Measurements from ENCODE around the gene PPT1. TPM values are rescaled to one million over a fixed set of nuclear protein-coding genes. Genes with fewer than 3 reads are reported as not detected.
"Not testable (repeated sequence)": the region's sequence is repeated elsewhere in the genome, so short reads cannot be mapped to it uniquely, and the experiment has no call there.

PPT1 gene
- total RNA-seq, 1 donor from 2014 or later, result 92.4 TPM

DNA sequence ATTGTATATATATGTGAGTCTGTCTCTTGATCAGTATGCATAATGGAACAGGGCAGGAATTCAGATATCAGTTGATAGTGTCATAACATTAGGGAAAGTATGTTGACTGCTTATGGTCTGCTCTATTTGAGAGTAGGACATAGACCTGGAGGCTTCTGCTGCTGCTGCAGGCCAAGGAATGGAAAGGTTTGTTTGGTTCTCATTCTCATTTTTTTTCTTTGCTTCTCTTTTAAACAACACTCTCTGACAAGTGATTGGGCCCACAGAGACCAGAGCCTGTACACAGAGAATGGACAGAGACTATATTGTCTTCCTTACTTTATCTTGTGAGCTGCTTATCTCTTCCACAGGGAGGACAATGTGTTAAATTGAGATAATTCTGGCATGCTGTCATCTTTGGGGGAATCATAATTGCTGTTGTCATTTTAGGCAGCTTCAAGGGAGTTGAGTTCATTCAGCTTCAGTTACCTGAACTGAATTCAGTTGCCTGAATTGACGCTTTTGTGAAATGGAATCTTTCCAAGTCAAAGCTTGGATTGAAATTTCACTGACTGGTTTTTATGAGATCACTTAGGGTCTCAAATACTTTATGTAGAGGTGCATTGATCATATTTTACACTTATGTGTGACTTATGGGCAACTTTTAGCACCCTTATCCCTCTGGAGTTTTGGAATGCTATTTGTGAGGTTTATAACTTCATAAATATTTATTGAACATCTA lies 39.6 kb downstream of the PPT1 start:
- no peak for DNase-seq (ENCODE audit: low spot score)

DNA sequence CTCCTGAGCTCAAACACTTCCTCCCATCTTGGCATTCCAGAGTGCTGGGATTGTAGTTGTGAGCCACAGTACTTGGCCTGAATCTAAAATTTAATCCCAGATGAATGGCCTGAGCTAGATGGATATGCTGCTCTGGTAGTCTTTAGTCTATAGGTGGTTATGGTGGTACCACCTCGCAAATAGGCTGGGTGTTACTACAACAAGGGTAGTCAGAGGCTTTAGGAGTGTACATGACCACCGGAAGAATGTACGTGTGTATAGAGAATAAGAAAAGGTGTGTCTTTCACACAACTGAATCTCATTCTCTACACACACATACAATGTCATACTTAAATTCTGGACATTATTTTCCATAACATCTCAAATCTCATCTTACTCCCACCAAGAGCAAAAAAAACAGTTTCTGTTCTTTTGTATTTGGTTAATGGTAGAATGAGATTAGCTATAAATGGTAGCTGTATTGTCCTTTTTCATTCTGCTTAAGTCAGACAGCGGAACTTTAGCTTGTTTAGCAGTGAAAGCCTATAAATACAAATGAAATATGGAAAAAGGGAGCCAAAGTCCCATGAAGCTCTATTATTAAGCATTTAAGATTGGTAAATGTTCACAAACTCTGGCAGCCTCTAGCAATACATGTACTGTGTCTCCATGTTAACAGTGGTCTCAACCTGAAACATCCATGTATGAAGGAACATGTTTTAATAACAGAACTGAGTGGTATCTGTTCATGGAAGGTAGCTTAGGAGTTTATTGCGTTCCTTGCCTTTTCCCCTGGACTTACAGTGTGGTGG lies 40.3 kb downstream of the PPT1 start:
- no peak for DNase-seq (ENCODE audit: low spot score)

DNA sequence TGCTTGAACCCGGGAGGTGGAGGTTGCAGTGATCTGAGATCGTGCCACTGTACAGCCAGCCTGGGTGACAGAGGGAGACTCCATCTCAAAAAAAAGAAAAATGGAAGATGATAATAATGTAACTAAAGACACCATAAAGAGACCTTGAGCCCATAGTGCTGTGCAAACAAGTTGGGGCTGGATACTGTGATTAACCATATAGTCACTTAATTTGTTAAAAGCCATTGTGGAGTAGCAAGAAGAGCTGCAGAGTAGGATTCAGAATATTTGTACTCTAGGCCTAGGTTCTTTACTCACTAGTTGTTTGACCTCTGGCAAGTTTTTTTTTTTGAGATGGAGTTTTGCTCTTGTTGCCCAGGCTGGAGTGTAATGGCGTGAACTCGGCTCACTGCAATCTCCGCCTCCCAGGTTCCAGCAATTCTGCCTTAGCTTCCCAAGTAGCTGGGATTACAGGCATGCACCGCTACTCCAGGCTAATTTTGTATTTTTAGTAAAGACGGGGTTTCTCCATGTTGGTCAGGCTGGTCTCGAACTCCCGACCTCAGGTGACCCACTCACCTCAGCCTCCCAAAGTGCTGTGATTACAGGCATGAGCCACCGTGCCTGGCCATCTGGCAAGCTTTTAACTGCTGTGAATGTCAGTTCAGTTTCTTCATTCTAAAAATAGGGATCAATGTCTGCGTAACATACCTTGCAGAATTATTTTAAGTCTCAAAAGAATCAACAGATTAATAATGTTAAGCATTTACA lies 43.7 kb downstream of the PPT1 start:
- no peak for DNase-seq (ENCODE audit: low spot score)

DNA sequence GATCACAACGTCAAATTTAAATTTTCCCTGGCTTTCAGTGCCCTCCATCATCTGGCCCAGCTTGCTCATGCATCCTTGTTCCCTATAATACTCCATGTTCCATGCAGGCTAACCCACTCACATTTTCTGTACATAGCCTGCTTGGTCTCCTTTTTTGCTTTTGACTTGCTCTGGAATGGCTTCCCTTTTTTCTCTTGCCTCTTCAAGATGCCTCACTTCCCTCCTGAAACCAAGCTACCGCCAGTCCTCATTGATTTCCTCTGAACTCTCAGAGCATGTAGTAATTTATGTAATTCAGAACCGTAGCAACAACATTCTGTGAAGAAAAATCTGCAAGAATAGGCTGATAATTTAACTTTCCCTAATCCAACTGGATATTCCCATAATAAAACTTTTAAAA lies 46.2 kb downstream of the PPT1 start:
- DNase-seq (ENCODE audit: low spot score), result no peak

DNA sequence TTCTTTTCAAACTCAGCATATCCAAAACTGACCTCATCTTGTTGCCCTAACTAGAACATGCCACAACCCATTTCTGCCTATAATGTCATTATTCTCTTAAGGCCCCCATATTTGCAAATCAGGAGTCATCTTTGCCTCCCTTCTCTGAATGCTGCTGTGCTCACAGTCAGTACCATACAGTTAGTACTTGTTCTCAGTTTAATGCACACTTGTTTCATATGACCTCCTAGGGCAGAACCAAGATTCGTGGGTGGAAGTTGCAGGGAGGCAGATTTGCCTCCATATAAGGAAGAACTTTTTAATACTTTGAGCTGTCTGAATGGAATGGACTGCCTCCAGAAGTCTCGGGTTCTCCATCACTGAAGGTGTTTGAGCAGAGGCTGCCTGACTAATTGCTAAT lies 47.3 kb downstream of the PPT1 start:
- DNase-seq (ENCODE audit: low spot score), result no peak

DNA sequence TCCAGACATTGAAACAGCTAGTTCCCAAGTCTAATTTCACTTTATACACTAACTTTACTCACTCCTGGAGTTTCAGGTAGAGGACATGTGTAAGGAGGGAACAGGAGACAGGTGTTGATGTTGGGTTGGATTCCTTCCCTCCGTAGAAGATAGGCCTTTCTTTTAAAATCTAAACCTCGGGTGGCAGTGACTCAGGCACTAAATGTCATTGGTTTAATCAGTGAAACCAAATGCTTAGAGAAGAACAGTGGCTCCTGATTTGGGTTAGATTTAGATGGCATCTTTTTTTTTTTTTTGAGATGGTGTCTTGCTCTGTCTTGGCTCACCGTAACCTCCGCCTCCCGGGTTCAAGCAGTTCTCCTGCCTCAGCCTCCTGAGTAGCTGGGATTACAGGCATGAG lies 49.3 kb downstream of the PPT1 start:
- no peak for DNase-seq (ENCODE audit: low spot score)

DNA sequence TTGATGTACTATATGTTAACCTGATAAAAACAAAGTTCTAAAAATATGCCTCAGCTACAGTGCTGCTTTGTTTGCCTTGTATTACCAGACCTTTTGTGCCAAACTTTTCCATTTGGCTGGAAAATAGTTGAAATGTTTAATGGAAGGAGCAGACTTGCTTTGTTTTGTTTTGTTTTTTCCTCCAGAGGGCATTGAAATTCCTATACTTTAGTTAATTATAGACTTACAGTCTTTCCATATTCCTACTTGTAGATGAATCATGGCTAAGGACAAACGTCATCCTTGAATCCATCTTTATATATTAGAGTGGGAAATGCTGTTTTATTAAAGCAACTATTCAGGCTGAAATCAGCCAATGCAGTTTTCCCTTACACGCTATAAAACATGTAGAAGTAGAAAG lies 49.8 kb downstream of the PPT1 start:
- no peak for DNase-seq (ENCODE audit: low spot score)

DNA sequence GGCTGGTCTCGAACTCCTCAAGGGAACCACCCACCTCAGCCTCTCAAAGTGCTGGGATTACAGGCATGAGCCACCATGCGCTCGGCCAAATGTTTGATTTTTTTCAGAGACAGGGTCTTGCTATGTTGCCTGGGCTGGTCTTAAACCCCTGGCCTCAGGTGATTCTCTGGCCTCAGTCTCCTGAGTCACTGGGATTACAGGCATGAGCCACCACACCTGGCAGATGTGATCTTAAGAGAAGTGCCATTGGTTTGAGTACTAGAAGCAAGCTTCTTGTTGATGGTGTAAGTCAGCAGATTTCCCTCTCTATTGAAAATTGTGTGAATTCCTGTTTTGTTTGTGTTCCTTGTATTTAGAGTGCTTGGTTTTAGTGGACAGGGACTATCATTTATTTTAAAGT lies 51.3 kb downstream of the PPT1 start:
- DNase-seq (ENCODE audit: low spot score), result no peak

DNA sequence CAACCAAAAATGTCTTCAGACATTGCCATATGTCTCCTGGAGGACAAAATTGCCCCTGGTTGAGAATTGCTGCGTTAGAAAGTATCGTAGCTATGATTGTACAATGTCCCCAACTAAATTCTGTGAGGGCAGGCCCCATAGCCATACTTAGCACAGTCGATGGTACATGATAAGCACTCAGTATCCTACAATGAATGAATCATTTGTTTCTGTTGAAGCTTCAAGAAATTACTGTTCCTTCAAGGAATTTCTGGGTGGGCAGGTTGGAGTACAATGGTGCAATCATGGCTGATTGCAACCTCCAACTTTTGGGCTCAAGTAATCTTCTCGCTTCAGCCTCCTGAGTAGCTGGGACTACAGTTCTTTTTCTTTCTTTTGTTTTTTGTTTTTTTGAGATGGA lies 51.9 kb downstream of the PPT1 start:
- DNase-seq (ENCODE audit: low spot score), result no peak

DNA sequence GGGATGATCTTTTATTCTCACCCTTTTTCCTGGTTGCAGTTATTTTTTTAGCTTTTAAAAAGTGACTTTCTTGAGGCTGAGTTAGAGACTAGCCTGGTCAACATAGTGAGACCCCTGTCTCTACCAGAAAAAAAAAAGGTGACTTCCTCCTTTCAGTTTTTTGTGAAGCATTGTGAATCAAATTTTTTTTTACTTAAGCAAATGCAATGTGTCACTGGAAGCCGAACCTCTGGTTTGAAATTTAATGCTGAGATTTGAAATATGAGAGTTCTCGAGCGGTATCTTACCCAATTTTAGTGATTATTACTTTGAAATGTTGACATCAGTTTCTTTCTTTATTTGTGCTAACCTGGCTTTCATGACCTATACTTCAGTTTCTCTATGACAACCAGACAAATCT lies 52.9 kb downstream of the PPT1 start:
- DNase-seq (ENCODE audit: low spot score), result no peak

DNA sequence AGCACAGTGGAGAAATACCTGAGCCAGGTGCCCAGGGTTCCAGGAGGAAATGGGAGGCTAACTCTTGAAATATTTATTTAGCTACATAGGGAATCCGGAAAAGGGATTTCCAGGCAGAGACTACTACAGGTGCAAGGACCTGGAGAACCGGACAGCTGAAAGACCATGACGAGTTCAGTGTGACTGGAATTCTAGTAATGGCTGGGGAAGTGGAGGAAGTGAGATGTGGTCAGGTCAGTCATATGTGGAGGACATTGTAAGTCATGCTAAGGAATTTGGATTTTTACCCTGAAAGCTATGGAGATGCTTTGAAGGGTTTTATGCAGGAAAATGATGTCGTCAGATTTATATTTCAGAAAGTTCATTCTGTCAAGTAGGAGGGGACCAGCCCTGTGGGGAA lies 54.7 kb downstream of the PPT1 start:
- DNase-seq (ENCODE audit: low spot score), result no peak

DNA sequence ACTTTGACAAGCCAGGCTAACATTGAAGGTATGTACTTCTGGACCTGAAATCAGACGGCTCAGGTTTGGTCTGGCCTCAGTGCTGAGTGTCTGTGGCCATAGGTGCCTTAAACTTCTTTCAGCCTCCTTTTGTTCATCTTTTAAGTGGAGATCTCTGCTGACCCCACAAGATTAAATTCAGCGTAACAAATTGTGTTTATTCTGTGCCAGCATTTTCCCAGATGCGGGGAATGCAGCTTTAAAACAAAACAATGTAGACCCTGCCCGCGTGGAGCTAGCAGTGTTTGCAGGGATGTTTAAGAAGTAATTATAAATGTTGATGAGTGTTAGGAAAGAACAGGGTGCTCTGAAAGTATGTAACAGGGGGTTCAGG lies 55.6 kb downstream of the PPT1 start:
- no peak for DNase-seq (ENCODE audit: low spot score)

DNA sequence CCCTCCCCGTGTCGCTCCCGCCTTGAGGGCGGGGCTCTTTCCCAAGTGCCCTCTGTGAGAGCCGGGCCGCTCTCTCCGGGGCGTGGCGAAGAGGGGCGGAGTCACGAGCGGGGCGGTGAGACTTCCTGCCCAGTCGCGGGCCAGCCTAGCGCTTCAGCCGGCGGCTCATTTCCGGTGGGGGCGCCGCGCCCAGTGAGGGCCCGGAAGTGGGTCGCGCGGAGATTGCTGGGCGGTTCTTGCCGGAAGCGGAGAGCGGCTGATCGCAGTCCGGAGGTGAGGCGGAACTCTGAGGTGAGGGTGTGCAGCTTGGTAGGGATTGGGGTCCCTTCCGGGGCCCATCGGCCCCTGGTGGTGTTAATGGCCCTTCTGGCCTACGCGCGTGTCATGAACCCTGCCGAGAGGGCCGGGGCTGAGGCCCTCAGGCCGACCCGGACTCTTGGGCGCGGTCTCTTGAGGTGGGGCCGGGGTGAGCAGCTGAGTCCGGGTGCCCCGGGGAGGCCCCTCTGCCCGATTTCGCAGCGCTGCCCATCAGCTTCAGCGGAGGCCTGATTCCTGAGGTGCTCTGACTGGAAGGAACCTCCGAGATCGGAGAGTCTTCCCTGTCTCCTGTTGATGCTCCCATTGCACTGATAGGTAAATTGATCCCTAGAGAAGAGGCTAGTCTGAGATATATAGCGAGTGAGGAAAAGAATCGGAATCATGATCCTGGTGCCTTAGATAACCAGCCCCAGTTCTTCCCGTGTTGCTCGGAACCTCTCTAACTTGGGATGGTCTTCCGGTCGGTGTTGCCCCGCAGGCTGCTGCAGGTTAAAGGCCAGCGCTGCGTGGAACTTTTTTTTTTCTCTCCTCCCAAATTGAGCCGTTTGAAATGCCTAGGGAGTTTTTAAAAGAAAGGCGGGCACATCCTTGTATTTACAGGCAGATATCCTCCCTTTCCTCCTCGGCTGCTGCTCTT lies 56.3 kb downstream of the PPT1 start, which contains the start of gene CAP1:
TSS of gene CAP1 (plus strand) at position 219 of the 955 bp plus-strand sequence. CDS start 18,618 bp downstream, outside the sequence.
- DNase-seq (ENCODE audit: low spot score), result peak; percentile 100

DNA sequence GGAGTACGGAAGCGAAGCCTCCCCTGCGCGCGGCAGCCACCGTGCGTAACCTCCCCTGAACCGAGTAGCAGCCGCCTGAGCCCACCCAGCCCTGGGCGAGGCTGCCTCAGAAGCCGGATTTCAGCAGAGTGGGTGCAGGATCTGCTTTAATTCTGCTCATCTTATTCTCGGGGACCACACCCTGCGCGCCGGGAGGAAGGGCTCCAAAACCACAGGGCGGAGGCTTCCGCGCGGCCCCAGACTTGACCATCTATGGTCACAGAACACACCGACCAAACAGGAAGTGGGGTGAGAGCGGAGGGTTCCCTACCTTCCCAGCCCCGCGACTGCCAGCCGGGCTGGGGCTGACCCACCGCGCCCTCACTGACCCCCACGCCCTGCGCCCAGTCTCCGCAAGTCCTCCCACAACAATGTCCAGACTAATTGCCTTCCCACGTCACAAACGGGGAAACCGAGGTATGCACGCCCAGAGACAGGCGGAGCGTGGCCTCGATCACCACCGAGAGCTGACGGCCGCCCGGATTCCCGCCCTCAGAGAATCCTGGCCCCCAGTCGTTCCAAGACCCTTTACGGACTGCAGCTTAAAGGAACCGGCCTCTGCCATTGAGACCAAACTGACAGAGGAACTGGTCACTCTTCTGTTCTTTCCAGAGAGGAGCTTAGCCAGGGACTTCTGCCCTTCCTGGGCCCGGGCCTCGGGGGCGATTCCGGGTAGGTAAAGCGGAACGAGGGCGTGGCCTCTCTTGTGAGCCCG lies 57.1 kb downstream of the PPT1 start:
- peak; percentile 93 for DNase-seq (ENCODE audit: low spot score)

DNA sequence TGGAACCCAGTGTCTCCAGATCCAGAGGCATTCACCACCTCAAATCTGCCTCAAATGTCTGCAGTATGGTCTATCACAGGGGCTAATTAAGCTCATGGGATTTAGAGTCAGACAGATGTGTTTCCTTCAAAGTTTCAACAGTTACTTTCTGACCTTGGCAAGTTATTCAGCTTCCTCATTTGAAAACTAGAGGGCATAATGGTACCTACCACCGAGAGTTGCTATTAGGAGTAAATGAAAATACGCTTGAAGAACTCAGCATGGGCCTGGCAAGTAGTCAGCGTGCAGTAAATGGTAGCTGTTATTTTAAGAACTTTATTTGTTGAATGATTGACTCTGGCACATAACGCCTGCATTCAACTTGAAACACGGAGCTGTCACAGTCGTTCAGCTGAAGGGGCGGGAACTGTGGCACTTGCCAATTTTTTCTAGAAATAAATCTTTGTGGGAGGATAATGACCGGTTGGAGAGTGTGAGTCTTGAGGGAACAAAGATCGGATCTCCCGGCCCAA lies 57.8 kb downstream of the PPT1 start:
- DNase-seq (ENCODE audit: low spot score), result no peak

DNA sequence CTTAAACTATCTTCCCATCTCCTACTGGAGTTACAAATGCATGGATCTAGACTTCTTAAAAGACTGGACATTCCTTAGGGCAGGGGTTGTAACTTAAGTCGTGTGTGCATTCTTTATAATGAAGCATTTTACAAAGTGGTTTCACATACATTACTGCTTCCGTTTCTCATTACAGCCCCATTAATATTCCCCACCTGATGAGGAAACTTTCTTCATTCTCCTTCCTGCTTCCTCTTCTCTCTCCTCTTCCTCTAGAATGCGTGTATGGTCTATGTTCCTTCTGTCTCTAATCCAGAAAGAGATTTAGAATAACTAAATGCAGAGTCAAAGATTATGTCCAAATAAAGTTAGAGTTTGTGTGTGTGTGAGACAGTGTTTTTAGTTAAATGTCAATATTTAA lies 58.4 kb downstream of the PPT1 start:
- DNase-seq (ENCODE audit: low spot score), result no peak

DNA sequence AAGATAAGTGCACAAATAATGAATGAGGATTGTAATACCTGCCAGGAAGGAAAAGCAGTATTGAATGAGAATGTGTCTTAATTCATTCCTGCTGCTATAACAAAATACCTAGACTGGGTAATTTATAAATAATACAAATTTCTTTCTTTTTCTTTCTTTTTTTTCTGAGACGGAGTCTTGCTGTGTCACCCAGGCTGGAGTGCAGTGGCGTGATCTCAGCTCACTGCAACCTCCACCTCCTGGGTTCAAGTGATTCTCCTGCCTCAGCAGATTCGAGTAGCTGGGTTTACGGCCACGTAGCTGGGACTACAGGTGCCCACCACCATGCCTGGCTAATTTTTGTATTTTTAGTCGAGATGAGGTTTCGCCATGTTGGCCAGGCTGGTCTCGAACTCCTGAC lies 59.8 kb downstream of the PPT1 start:
- not testable (repeated sequence) for DNase-seq (ENCODE audit: low spot score)

DNA sequence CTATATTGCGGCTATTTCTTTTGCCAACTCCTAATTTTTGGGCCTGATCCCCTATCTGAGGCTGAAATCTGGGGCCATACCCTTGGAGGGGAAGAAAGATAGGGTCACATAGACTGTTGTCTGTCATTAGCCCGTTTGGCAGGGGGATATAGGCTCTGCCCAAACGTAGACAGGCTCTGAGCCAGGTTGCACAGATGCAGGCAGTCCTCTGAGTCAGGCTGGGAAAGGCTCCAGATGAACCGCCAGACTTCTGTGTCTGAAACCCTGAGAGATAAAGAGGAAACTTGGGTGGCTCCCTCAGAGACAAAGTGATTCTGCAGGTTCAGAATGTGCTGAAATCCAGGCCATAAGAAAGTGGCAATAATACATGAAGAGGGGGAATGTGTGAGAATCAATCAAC lies 60.5 kb downstream of the PPT1 start:
- DNase-seq (ENCODE audit: low spot score), result peak; percentile 72

DNA sequence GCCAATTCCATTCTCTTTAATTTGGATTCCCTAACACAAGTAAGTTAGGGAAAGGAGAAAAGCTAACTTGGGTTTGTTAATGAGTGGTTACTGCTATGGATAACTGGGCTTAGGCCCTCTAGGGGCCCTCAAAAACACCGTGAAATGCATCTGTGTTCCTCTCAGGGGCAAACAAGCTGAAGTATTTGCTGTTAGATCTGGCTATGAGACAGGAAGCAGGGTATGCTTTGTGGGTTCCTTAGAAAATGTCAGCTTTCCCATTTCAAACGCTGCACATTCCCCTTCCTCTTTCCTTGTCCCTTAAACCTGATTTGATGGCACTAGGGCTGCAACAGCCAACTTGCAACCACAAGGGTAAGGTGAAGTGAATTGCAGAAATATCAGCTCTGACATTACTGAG lies 62.2 kb downstream of the PPT1 start:
- no peak for DNase-seq (ENCODE audit: low spot score)

DNA sequence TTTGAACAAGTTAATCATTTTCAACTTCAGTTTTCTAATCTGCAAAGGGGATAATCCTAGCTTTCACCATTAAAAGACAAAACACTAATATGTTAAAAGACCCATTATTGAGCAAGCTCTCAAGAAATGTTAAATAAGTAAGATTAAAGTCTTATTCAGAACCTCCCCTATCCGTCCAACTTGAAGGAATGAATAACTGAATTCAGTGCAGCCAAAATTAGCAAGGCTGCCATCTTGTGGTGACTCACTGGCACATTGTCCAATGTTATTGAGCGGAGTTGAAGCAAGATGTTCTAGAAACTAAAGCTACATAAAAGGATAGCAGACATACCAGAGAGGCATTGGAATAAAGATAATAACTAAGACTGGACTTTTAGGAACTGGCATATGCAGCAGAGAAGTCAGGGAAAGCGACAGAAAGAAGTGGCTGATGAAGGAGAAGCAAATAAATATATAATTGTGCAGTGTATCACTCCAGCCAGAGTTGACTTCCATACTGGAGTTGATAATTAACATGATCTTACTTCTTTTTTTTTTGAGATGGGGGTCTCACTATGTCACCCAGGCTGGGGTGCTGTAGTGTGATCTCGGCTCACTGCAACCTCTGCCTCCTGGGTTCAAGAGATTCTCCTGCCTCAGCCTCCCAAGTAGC lies 64.7 kb downstream of the PPT1 start:
- DNase-seq (ENCODE audit: low spot score), result no peak
